Midbrain (tissue), 1 donor: Measurements from ENCODE around the gene ADAMTS6.

ENCODE experiments used
- DNase-seq: peaks from one replicate; lab custom pipeline; 2025; lab: John Stamatoyannopoulos, UW

The ADAMTS6 gene

GRCh38 chr5:65276178-65276890 is 205.4 kb downstream of the ADAMTS6 start:
- DNase-seq, result no peak

GRCh38 chr5:65271906-65272305 is 209.8 kb downstream of the ADAMTS6 start:
- DNase-seq, result no peak

- DNase-seq, result no peak
These were observed 213.2 kb downstream of the ADAMTS6 start for GRCh38 chr5:65268525-65268924.

- no peak for DNase-seq
These were observed 217.3 kb downstream of the ADAMTS6 start for GRCh38 chr5:65264420-65264819.

GRCh38 chr5:65263321-65263720 is 218.4 kb downstream of the ADAMTS6 start:
- DNase-seq, result no peak

- no peak for DNase-seq
These were observed 219.1 kb downstream of the ADAMTS6 start for GRCh38 chr5:65262649-65263059.

- DNase-seq, result no peak
These were observed 219.6 kb downstream of the ADAMTS6 start for GRCh38 chr5:65262096-65262495.

- DNase-seq, result no peak
These were observed 220.2 kb downstream of the ADAMTS6 start for GRCh38 chr5:65261499-65261898.

GRCh38 chr5:65255294-65255693 is 226.4 kb downstream of the ADAMTS6 start:
- no peak for DNase-seq

GRCh38 chr5:65252977-65253376 is 228.7 kb downstream of the ADAMTS6 start:
- DNase-seq, result no peak

GRCh38 chr5:65248896-65249295 is 232.8 kb downstream of the ADAMTS6 start:
- no peak for DNase-seq

GRCh38 chr5:65247594-65247993 is 234.1 kb downstream of the ADAMTS6 start:
- no peak for DNase-seq

GRCh38 chr5:65246741-65247140 is 235.0 kb downstream of the ADAMTS6 start:
- no peak for DNase-seq

- no peak for DNase-seq
These were observed 237.7 kb downstream of the ADAMTS6 start for GRCh38 chr5:65244031-65244430.

- no peak for DNase-seq
These were observed 238.6 kb downstream of the ADAMTS6 start for GRCh38 chr5:65243161-65243560.

- no peak for DNase-seq
These were observed 251.9 kb downstream of the ADAMTS6 start for GRCh38 chr5:65229841-65230240.

- no peak for DNase-seq
These were observed 267.7 kb downstream of the ADAMTS6 start for GRCh38 chr5:65213921-65214525.

- no peak for DNase-seq
These were observed 272.4 kb downstream of the ADAMTS6 start for GRCh38 chr5:65209341-65209740.

- no peak for DNase-seq
These were observed 276.8 kb downstream of the ADAMTS6 start for GRCh38 chr5:65204966-65205365.

- no peak for DNase-seq
These were observed 278.0 kb downstream of the ADAMTS6 start for GRCh38 chr5:65203746-65204145.

- DNase-seq, result no peak
These were observed 281.6 kb downstream of the ADAMTS6 start for GRCh38 chr5:65199993-65200675.

- no peak for DNase-seq
These were observed 283.1 kb downstream of the ADAMTS6 start for GRCh38 chr5:65198456-65199120.
